ENCODE measurements around the gene TUBA8. TPM values are rescaled to one million over a fixed set of nuclear protein-coding genes. Genes with fewer than 3 reads are reported as not detected.
"Not testable (repeated sequence)": the region's sequence is repeated elsewhere in the genome, so short reads cannot be mapped to it uniquely, and the experiment has no call there.

Gene TUBA8
- total and polyA plus RNA-seq, 2 donors, result 0.57 to 3.1 TPM

DNA sequence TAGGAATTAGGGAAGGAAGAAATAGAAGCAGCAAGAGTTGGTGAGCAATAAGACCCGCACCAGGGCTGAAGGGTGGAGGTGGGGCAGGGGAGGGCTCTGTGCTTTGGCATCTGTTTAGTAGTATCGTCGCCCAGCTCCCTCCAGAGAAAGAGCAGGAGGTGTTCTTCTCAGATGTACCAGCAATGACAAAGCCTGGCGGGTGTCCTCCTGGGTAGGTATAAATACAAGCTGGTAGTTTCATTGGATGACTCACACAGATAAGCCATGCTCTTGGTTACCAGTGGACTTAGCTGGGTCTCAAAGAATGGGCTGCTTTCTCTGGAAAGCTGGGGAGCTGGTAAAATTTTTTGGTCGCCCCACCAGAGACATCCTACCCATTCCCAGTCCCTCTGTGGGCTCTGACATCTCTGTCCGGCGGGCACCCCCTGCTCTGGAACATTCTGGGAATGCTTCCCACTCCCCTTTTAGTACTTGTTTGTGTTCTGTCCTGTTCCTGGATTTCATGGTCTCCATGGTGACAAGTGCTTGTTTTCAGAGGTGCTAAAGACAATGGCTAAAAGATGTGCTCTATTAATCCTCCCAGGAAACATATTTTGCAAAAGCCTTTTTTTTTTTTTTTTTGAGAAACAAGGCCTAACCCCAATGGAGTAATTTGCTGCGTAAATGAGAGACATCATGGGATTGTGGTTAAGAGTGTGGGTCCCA lies 15.4 kb upstream of the TUBA8 start:
- Histone ChIP-seq H3K4me1 (ENCODE audit: control insufficient read depth in 2 of 2, insufficient read depth in 2 of 2, low read length in 2 of 2) (no peaks in the 10 kb centered on the region), H3K27ac (ENCODE audit: low read depth in 1 of 2, low read length in 1 of 2) (no peak overlapping the region), H3K9me3 (ENCODE audit: control insufficient read depth in 2 of 2, insufficient read depth in 1 of 2, low read length in 1 of 2) (no peaks in the 10 kb centered on the region), H3K4me3 (ENCODE audit: low read length in 2 of 2) (no peak overlapping the region), H3K27me3 (ENCODE audit: control insufficient read depth in 2 of 2, insufficient read depth in 1 of 2, low read length in 1 of 2) (no peaks in the 10 kb centered on the region), H3K36me3 (ENCODE audit: control insufficient read depth in 2 of 2, insufficient read depth in 2 of 2, low read length in 1 of 2) (peaks cover 6 to 24% of the 10 kb centered on the region in 2 donors)
- 93% methylated on average over 8 of the region's 8 CpGs for WGBS
- no peak for DNase-seq (ENCODE audit: low read depth in 6 of 9, low spot score in 9 of 9)

DNA sequence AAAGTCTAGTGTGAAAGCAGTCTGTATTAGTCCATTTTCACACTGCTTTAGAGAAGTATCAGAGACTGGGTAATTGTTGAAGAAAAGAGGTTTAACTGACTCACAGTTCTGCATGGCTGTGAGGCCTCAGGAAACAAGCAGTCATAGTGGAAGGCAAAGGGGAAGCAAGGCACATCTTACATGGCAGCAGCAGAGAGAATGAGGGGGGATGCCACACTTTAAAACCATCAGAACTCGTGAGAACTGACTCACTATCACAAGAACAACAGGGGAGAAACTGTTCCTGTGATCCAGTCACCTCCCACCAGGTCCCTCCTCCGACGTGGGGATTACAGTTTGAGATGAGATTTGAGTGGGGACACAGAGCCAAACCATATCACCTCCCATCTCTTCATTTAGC lies 13.8 kb upstream of the TUBA8 start:
- Histone ChIP-seq H3K27ac (ENCODE audit: low read depth in 1 of 2, low read length in 1 of 2) (no peak overlapping the region), H3K4me1 (ENCODE audit: control insufficient read depth in 2 of 2, insufficient read depth in 2 of 2, low read length in 2 of 2) (no peaks in the 10 kb centered on the region), H3K36me3 (ENCODE audit: control insufficient read depth in 2 of 2, insufficient read depth in 2 of 2, low read length in 1 of 2) (peaks cover 2 to 8% of the 10 kb centered on the region in 2 donors), H3K4me3 (ENCODE audit: low read length in 2 of 2) (no peak overlapping the region), H3K9me3 (ENCODE audit: control insufficient read depth in 2 of 2, insufficient read depth in 1 of 2, low read length in 1 of 2) (no peaks in the 10 kb centered on the region), H3K27me3 (ENCODE audit: control insufficient read depth in 2 of 2, insufficient read depth in 1 of 2, low read length in 1 of 2) (no peaks in the 10 kb centered on the region)
- DNase-seq (ENCODE audit: low read depth in 6 of 9, low spot score in 9 of 9), result no peak
- WGBS, result 67% methylated on average over 3 of the region's 3 CpGs

DNA sequence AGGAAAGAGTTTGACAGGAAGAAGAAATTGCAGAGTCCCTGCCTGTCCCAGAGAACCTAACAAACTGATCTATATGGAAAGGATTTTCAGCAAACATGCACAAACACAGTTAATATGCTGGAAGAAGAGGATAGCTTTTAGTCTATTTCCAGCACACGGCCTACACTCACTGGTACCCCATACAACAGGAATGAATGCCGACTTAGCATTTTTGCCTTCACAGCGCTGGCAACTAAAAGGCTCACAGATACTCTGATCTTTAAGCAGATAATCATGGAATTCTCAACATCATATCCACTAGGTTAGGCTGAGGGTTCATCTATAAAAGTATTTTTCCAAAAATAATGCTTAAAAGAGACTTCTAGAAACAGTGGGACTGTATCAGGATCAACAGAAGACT lies 9.8 kb upstream of the TUBA8 start:
- WGBS, result 98% methylated on average over 3 of the region's 3 CpGs
- Histone ChIP-seq H3K36me3 (ENCODE audit: control insufficient read depth in 2 of 2, insufficient read depth in 2 of 2, low read length in 1 of 2) (no peaks in the 10 kb centered on the region), H3K27ac (ENCODE audit: low read depth in 1 of 2, low read length in 1 of 2) (no peak overlapping the region), H3K4me3 (ENCODE audit: low read length in 2 of 2) (no peak overlapping the region), H3K4me1 (ENCODE audit: control insufficient read depth in 2 of 2, insufficient read depth in 2 of 2, low read length in 2 of 2) (no peaks in the 10 kb centered on the region), H3K27me3 (ENCODE audit: control insufficient read depth in 2 of 2, insufficient read depth in 1 of 2, low read length in 1 of 2) (peaks cover 0 to under 1% of the 10 kb centered on the region in 2 donors), H3K9me3 (ENCODE audit: control insufficient read depth in 2 of 2, insufficient read depth in 1 of 2, low read length in 1 of 2) (peaks cover 0 to under 1% of the 10 kb centered on the region in 2 donors)
- DNase-seq (ENCODE audit: low read depth in 6 of 9, low spot score in 9 of 9), result no peak

DNA sequence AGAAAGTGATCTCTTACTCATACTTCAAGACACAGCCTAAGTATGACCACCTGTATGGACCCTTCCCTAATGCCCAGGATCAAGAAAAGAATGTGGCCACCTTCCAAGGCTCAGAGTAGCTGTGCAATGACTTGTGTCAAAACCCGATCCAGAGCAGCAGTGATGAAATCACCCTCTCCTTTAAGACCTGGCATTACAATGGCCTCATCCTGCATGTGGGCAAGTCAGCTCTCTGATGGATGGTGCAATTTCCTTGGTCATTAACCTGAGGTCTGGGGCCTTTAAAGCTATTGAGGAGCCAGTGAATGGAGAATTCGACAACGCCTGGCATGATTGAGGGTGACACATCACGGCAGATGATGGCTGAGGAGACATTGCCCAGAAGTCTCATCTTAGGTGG lies 9.1 kb upstream of the TUBA8 start:
- no peak overlapping the region for H3K27ac ChIP-seq (ENCODE audit: low read depth in 1 of 2, low read length in 1 of 2)
- H3K4me3 ChIP-seq (ENCODE audit: low read length in 2 of 2), result no peak overlapping the region
- H3K9me3 ChIP-seq (ENCODE audit: control insufficient read depth in 2 of 2, insufficient read depth in 1 of 2, low read length in 1 of 2), result peaks cover 0 to 4% of the 10 kb centered on the region in 2 donors
- 98% methylated on average over 4 of the region's 4 CpGs for whole genome bisulfite sequencing
- H3K36me3 ChIP-seq (ENCODE audit: control insufficient read depth in 2 of 2, insufficient read depth in 2 of 2, low read length in 1 of 2), result no peaks in the 10 kb centered on the region
- peaks cover 0 to 2% of the 10 kb centered on the region in 2 donors for H3K27me3 ChIP-seq (ENCODE audit: control insufficient read depth in 2 of 2, insufficient read depth in 1 of 2, low read length in 1 of 2)
- no peaks in the 10 kb centered on the region for H3K4me1 ChIP-seq (ENCODE audit: control insufficient read depth in 2 of 2, insufficient read depth in 2 of 2, low read length in 2 of 2)
- no peak for DNase-seq (ENCODE audit: low read depth in 6 of 9, low spot score in 9 of 9)

DNA sequence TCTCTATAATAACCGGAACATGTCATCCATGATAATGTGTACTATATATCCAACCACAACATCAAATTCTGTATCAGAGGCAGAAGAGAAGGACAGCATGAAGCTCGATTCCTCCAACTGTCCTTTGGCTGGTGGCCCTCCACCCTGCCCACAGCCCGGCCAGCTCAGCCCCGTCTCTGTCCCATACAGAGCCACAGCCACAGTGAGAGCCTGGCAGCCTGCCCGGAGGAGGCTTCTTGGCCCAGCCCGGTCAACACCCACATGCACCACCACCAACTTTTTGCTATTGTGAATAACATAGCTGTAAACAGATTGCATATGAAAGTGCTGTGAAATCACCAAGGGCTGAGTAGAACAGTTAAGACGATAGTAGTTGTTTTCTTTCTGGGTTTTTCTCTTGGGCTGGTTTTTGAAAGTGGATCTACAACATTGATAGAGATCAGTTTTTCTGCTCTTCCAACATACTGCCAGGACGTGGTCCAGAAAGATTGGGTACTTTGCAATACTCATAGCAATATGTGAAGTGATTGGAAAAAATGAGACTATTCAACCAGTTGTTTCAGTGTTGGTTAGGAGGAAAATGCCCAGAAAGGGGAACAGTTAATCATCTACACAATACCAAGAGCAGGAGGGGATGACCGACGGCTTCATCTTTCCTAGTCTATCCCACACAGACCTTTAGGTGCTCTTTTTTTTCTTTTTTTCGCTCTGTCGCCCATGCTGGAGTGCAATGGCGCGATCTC lies 6.9 kb upstream of the TUBA8 start:
- no peak overlapping the region for H3K4me3 ChIP-seq (ENCODE audit: low read length in 2 of 2)
- H3K4me1 ChIP-seq (ENCODE audit: control insufficient read depth in 2 of 2, insufficient read depth in 2 of 2, low read length in 2 of 2), result no peaks in the 10 kb centered on the region
- no peaks in the 10 kb centered on the region for H3K36me3 ChIP-seq (ENCODE audit: control insufficient read depth in 2 of 2, insufficient read depth in 2 of 2, low read length in 1 of 2)
- DNase-seq (ENCODE audit: low read depth in 6 of 9, low spot score in 9 of 9), result no peak
- no peak overlapping the region for H3K27ac ChIP-seq (ENCODE audit: low read depth in 1 of 2, low read length in 1 of 2)
- WGBS, result 94% methylated on average over 14 of the region's 14 CpGs
- peaks cover 0 to 2% of the 10 kb centered on the region in 2 donors for H3K27me3 ChIP-seq (ENCODE audit: control insufficient read depth in 2 of 2, insufficient read depth in 1 of 2, low read length in 1 of 2)
- peaks cover 0 to 4% of the 10 kb centered on the region in 2 donors for H3K9me3 ChIP-seq (ENCODE audit: control insufficient read depth in 2 of 2, insufficient read depth in 1 of 2, low read length in 1 of 2)

DNA sequence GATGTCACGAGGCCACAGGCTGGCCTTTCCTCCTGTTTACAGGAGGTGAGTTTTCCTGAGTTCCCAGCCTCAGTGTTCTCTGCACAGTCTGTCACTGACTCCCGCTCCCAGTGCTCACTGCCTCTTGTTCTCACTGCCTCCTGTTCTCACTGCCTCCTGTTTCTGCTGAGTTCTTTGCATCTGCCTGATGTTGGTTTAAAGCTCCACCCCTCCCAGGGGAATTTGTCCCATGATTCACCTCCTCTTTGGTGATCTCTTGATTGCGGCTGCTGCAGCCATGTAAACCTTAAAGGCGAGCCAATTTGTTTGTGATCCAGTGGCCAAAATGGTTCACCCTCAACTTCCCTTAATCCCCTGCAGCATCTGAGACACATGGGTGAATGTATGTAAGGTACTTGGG lies 6.0 kb upstream of the TUBA8 start:
- H3K9me3 ChIP-seq (ENCODE audit: control insufficient read depth in 2 of 2, insufficient read depth in 1 of 2, low read length in 1 of 2), result peaks cover 0 to 4% of the 10 kb centered on the region in 2 donors
- no peak overlapping the region for H3K4me3 ChIP-seq (ENCODE audit: low read length in 2 of 2)
- peaks cover 0 to 8% of the 10 kb centered on the region in 2 donors for H3K27me3 ChIP-seq (ENCODE audit: control insufficient read depth in 2 of 2, insufficient read depth in 1 of 2, low read length in 1 of 2)
- H3K4me1 ChIP-seq (ENCODE audit: control insufficient read depth in 2 of 2, insufficient read depth in 2 of 2, low read length in 2 of 2), result no peaks in the 10 kb centered on the region
- no peak overlapping the region for H3K27ac ChIP-seq (ENCODE audit: low read depth in 1 of 2, low read length in 1 of 2)
- no peak for DNase-seq (ENCODE audit: low read depth in 6 of 9, low spot score in 9 of 9)
- H3K36me3 ChIP-seq (ENCODE audit: control insufficient read depth in 2 of 2, insufficient read depth in 2 of 2, low read length in 1 of 2), result no peaks in the 10 kb centered on the region
- WGBS, result 99% methylated on average over 4 of the region's 4 CpGs

DNA sequence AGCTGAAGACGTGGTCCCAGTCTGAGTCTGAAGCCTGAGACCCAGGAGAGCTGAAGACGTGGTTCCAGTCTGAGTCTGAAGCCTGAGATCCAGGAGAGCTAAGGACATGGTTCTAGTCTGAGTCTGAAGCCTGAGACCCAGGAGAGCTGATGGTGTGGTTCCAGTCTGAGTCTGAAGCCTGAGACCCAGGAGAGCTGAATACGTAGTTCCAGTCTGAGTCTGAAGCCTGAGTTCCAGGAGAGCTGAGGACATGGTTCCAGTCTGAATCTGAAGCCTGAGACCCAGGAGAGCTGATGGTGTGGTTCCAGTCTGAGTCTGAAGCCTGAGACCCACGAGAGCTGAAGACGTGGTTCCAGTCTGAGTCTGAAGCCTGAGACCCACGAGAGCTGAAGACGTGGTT lies 4.6 kb upstream of the TUBA8 start:
- not testable (repeated sequence) for DNase-seq (ENCODE audit: low read depth in 6 of 9, low spot score in 9 of 9); H3K4me3 ChIP-seq (ENCODE audit: low read length in 2 of 2); H3K36me3 ChIP-seq (ENCODE audit: control insufficient read depth in 2 of 2, insufficient read depth in 2 of 2, low read length in 1 of 2); H3K4me1 ChIP-seq (ENCODE audit: control insufficient read depth in 2 of 2, insufficient read depth in 2 of 2, low read length in 2 of 2); H3K9me3 ChIP-seq (ENCODE audit: control insufficient read depth in 2 of 2, insufficient read depth in 1 of 2, low read length in 1 of 2); H3K27ac ChIP-seq (ENCODE audit: low read depth in 1 of 2, low read length in 1 of 2)
- 95% methylated on average over 6 of the region's 7 CpGs for WGBS
- peaks cover 8 to 22% of the 10 kb centered on the region in 2 donors for H3K27me3 ChIP-seq (ENCODE audit: control insufficient read depth in 2 of 2, insufficient read depth in 1 of 2, low read length in 1 of 2)

DNA sequence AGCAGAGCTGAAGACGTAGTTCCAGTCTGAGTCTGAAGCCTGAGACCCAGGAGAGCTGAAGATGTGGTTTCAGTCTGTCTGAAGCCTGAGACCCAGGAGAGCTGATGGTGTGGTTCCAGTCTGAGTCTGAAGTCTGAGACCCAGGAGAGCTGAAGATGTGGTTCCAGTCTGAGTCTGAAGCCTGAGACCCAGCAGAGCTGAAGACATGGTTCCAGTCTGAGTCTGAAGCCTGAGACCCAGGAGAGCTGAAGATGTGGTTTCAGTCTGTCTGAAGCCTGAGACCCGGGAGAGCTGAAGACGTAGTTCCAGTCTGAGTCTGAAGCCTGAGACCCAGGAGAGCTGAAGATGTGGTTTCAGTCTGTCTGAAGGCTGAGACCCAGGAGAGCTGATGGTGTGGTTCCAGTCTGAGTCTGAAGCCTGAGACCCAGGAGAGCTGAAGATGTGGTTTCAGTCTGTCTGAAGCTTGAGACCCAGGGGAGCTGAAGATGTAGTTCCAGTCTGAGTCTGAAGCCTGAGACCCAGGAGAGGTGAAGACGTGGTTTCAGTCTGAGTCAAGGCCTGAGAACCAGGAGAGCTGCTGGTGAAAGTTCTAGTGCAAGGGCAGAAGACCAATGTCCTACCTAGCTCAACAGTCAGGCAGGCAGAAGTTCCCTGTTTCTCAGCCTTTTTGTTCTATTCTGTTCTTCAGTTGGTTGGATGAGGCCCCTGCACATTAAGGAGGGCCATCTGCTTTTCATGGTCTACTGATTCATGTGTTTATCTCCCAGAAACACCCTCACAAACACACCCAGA lies 3.9 kb upstream of the TUBA8 start:
- not testable (repeated sequence) for DNase-seq (ENCODE audit: low read depth in 6 of 9, low spot score in 9 of 9); H3K36me3 ChIP-seq (ENCODE audit: control insufficient read depth in 2 of 2, insufficient read depth in 2 of 2, low read length in 1 of 2); H3K9me3 ChIP-seq (ENCODE audit: control insufficient read depth in 2 of 2, insufficient read depth in 1 of 2, low read length in 1 of 2); H3K27ac ChIP-seq (ENCODE audit: low read depth in 1 of 2, low read length in 1 of 2); H3K4me3 ChIP-seq (ENCODE audit: low read length in 2 of 2)
- WGBS, result 72% methylated on average over 4 of the region's 4 CpGs
- peaks cover 16 to 30% of the 10 kb centered on the region in 2 donors for H3K27me3 ChIP-seq (ENCODE audit: control insufficient read depth in 2 of 2, insufficient read depth in 1 of 2, low read length in 1 of 2)
- H3K4me1 ChIP-seq (ENCODE audit: control insufficient read depth in 2 of 2, insufficient read depth in 2 of 2, low read length in 2 of 2), result peaks cover 2 to 10% of the 10 kb centered on the region in 2 donors

DNA sequence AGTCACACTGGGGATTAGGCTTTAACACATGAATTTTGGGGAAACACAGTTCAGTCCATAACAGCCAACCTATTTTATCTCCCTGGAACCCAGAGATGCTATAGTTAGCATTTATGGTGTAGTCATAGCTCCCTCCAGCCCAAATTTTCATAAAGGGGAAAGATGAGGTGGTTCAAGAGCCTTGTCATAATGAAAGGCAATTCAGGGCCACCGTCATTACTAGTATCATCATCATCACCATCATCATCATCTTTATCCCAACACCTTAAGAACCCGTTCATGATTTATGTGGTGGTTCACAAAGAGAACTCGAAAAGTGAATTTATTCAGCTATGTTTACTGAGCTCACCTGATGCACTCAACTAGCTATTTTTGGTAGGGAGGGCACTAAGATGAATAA lies 2.4 kb upstream of the TUBA8 start:
- Histone ChIP-seq H3K4me1 (ENCODE audit: control insufficient read depth in 2 of 2, insufficient read depth in 2 of 2, low read length in 2 of 2) (peaks cover 2 to 10% of the 10 kb centered on the region in 2 donors), H3K27me3 (ENCODE audit: control insufficient read depth in 2 of 2, insufficient read depth in 1 of 2, low read length in 1 of 2) (peaks cover 23 to 42% of the 10 kb centered on the region in 2 donors), H3K4me3 (ENCODE audit: low read length in 2 of 2) (no peak overlapping the region), H3K9me3 (ENCODE audit: control insufficient read depth in 2 of 2, insufficient read depth in 1 of 2, low read length in 1 of 2) (peaks cover 0 to 4% of the 10 kb centered on the region in 2 donors), H3K36me3 (ENCODE audit: control insufficient read depth in 2 of 2, insufficient read depth in 2 of 2, low read length in 1 of 2) (no peaks in the 10 kb centered on the region), H3K27ac (ENCODE audit: low read depth in 1 of 2, low read length in 1 of 2) (no peak overlapping the region)
- WGBS, result 98% methylated on average over 3 of the region's 3 CpGs
- DNase-seq (ENCODE audit: low read depth in 6 of 9, low spot score in 9 of 9), result no peak

All from thymus (tissue), 11 donors.